K562 (cell line): ENCODE data around the gene ARMC9. TPM values are rescaled to one million over a fixed set of nuclear protein-coding genes. Genes with fewer than 3 reads are reported as not detected.

Source experiments
- ATAC-seq: fragments of 200-7000 bp; cut with Tn5 transposase; 3 replicates; pipeline ENCODE4 v1.9.1; 2020; ENCODE audit warnings: moderate library complexity
- BruUV-seq: library from RNA; stranded (reverse); fragments of 400-500 nt; replicated peaks from 2 replicates; lab custom pipeline; 2021; lab: Mats Ljungman, UMichigan
- CTCF ChIA-PET: fragments of 300-600 bp; formaldehyde crosslinking; extraction: SDS; loops from one replicate; lab custom pipeline; 2021; ENCODE audit warnings: low intra/inter-chr PET ratio; lab: Yijun Ruan, JAX
- POLR2A ChIA-PET: fragments of 300-600, 350-650 bp; sonication (Branson Sonifier 250); formaldehyde crosslinking; extraction: SDS; loops from one replicate; lab custom pipeline; 2021; ENCODE audit warnings: antibody characterized with exemption, inconsistent platforms; lab: Yijun Ruan, JAX
- DNase-seq, 4 experiments: peaks; one replicate each; pipeline versions ENCODE4 v3.0.0 to v3.0.0-alpha.2; 2011 to 2018; ENCODE audit warnings: low spot score in 3 of 4, mixed read lengths in 3 of 4; ENCODE audit errors: extremely low read depth in 1 of 4
- FAIRE-seq: peaks from 2 replicates; lab custom pipeline; 2011; peaks lifted over from hg19 to GRCh38; lab: Jason Lieb, UNC
- H2AFZ ChIP-seq: 2 replicates; pipeline ENCODE4 v1.6.0; 2011; ENCODE audit warnings: low read depth, low read length, control low read depth, inconsistent platforms
- H3K27ac ChIP-seq: fragments of 200-600 bp; 3 replicates; pipeline ENCODE4 v1.8.0; 2011; ENCODE audit warnings: low read depth, mild to moderate bottlenecking, control low read depth, inconsistent platforms, low read length, moderate library complexity, mixed read lengths; ENCODE audit errors: extremely low read depth
- H3K27me3 ChIP-seq, 2 experiments: fragments of 300-600 bp in 1 of 2; 2 replicates in 1 of 2; 3 replicates in 1 of 2; pipeline versions ENCODE4 v1.6.0 to v1.8.0; 2011; ENCODE audit warnings: inconsistent platforms in 2 of 2, low read length in 2 of 2, mild to moderate bottlenecking in 1 of 2, mixed read lengths in 1 of 2, moderate library complexity in 1 of 2; ENCODE audit not compliant: control insufficient read depth in 2 of 2, insufficient read depth in 2 of 2
- H3K36me3 ChIP-seq: fragments of 300-600 bp; 3 replicates; pipeline ENCODE4 v1.8.0; 2011; ENCODE audit warnings: mild to moderate bottlenecking, low read length, inconsistent platforms; ENCODE audit not compliant: control insufficient read depth, insufficient read depth
- H3K4me1 ChIP-seq, 2 experiments: fragments of 200-600 bp in 1 of 2; replicated peaks in 1 of 2; 2 replicates in 1 of 2; 3 replicates in 1 of 2; pipeline versions ENCODE4 v1.5.1 to v1.8.0; 2011; ENCODE audit warnings: inconsistent platforms in 2 of 2, low read length in 2 of 2, mild to moderate bottlenecking in 1 of 2, mixed read lengths in 1 of 2, moderate library complexity in 1 of 2; ENCODE audit not compliant: control insufficient read depth in 2 of 2, insufficient read depth in 2 of 2
- H3K4me2 ChIP-seq: 2 replicates; pipeline ENCODE4 v1.6.1; 2011; ENCODE audit warnings: low read length, control low read depth, inconsistent platforms, mixed read lengths; ENCODE audit not compliant: insufficient read depth
- H3K4me3 ChIP-seq: fragments of 200-600 bp; sonication (generic), shearing (Covaris generic); 2 replicates; pipeline ENCODE4 v1.5.1; 2016; ENCODE audit warnings: control low read depth, inconsistent platforms
- H3K79me2 ChIP-seq: fragments of 200-600 bp; 3 replicates; pipeline ENCODE4 v1.8.0; 2011; ENCODE audit warnings: low read length, inconsistent platforms; ENCODE audit not compliant: control insufficient read depth, insufficient read depth
- H3K9ac ChIP-seq, 2 experiments: 2 replicates each; pipeline versions ENCODE4 v1.6.0 to v1.6.1; 2011; ENCODE audit warnings: low read depth in 2 of 2, low read length in 2 of 2, control low read depth in 1 of 2, inconsistent platforms in 1 of 2, mild to moderate bottlenecking in 1 of 2, mixed read lengths in 1 of 2; ENCODE audit not compliant: insufficient read depth in 1 of 2
- H3K9me1 ChIP-seq: one replicate; pipeline ENCODE4 v1.6.0; 2011; ENCODE audit warnings: inconsistent platforms, mild to moderate bottlenecking, low read length, moderate library complexity; ENCODE audit not compliant: control insufficient read depth, insufficient read depth
- H3K9me3 ChIP-seq: replicated peaks from 2 replicates; pipeline ENCODE4 v1.5.1; 2011; ENCODE audit warnings: low read depth, low read length, inconsistent platforms; ENCODE audit not compliant: control insufficient read depth, insufficient read depth
- H4K20me1 ChIP-seq: replicated peaks from 2 replicates; pipeline ENCODE4 v1.6.1; 2011; ENCODE audit warnings: low read length, inconsistent platforms, mixed read lengths; ENCODE audit not compliant: control insufficient read depth, insufficient read depth
- COPS2 ChIP-seq: fragments of 450-650 bp; conservative IDR thresholded peaks from 2 replicates; pipeline ENCODE4 v1.6.1; 2016; ENCODE audit warnings: mild to moderate bottlenecking, moderate library complexity
- HNRNPH1 ChIP-seq: fragments of 200-400 bp; formaldehyde crosslinking; optimal IDR thresholded peaks from 2 replicates; pipeline ENCODE3; 2017; ENCODE audit warnings: low read depth, mild to moderate bottlenecking, low read length, moderate library complexity
- HNRNPLL ChIP-seq: fragments of 200-400 bp; formaldehyde crosslinking; IDR thresholded peaks from 2 replicates; pipeline ENCODE4 v1.6.1; 2017; ENCODE audit warnings: low read length, low read depth, mild to moderate bottlenecking; ENCODE audit not compliant: poor library complexity, severe bottlenecking
- KLF1 ChIP-seq: fragments of 450-650 bp; IDR thresholded peaks from 2 replicates; pipeline ENCODE4 v1.6.1; 2016; ENCODE audit warnings: missing genetic modification characterization, missing compliant biosample characterization
- PURB ChIP-seq: sonication (generic); formaldehyde crosslinking; IDR thresholded peaks from 2 replicates; pipeline ENCODE4 v1.9.0; 2021; ENCODE audit warnings: low read depth, mild to moderate bottlenecking, missing genetic modification reagents
- RBM22 ChIP-seq: fragments of 200-400 bp; formaldehyde crosslinking; IDR thresholded peaks from 2 replicates; pipeline ENCODE4 v1.6.1; 2018; ENCODE audit warnings: low read length, low read depth; ENCODE audit not compliant: poor library complexity, severe bottlenecking
- RBM34 ChIP-seq: fragments of 200-400 bp; formaldehyde crosslinking; IDR thresholded peaks from 2 replicates; pipeline ENCODE4 v1.6.1; 2018; ENCODE audit warnings: low read length, borderline replicate concordance; ENCODE audit not compliant: insufficient read depth
- SAFB ChIP-seq: fragments of 200-400 bp; formaldehyde crosslinking; IDR thresholded peaks from 2 replicates; pipeline ENCODE4 v1.6.1; 2017; ENCODE audit warnings: low read depth, low read length, borderline replicate concordance
- SMAD3 ChIP-seq: fragments of 450-650 bp; formaldehyde crosslinking; conservative IDR thresholded peaks from 2 replicates; pipeline ENCODE4 v1.4.0; 2020; ENCODE audit warnings: mild to moderate bottlenecking
- SMC3 ChIP-seq: conservative IDR thresholded peaks from 2 replicates; pipeline ENCODE4 v1.6.1; 2011; ENCODE audit warnings: low read depth, low read length, improper control_type of control experiment; ENCODE audit not compliant: insufficient read depth
- TCF3 ChIP-seq: sonication (generic); formaldehyde crosslinking; IDR thresholded peaks from 2 replicates; pipeline ENCODE4 v1.4.0; 2020; ENCODE audit warnings: mild to moderate bottlenecking, missing genetic modification reagents
- ZBTB7A ChIP-seq: IDR thresholded peaks from 2 replicates; pipeline ENCODE4 v1.6.1; 2011; ENCODE audit warnings: low read depth, mild to moderate bottlenecking, low read length, moderate library complexity, borderline replicate concordance; ENCODE audit not compliant: control insufficient read depth
- ZBTB9 ChIP-seq: fragments of 450-650 bp; formaldehyde crosslinking; IDR thresholded peaks from 2 replicates; pipeline ENCODE4 v1.4.0; 2020; ENCODE audit warnings: mild to moderate bottlenecking, moderate library complexity
- ZC3H8 ChIP-seq: fragments of 450-650 bp; IDR thresholded peaks from 2 replicates; pipeline ENCODE4 v1.6.1; 2017
- ZNF23 ChIP-seq: fragments of 250-450 bp; sonication (Bioruptor Pico); IDR thresholded peaks from 2 replicates; pipeline ENCODE4 v1.4.0; 2020; ENCODE audit warnings: mild to moderate bottlenecking
- ZNF507 ChIP-seq: conservative IDR thresholded peaks from 2 replicates; pipeline ENCODE4 v1.6.1; 2017; ENCODE audit warnings: missing genetic modification characterization, missing compliant biosample characterization
- WGBS: fragments of 100-300 bp; shearing (Covaris generic); methylation state at CpG from one replicate; pipeline ENCODE4 v1.1.6; 2016; ENCODE audit warnings: low coverage, mixed read lengths; ENCODE audit not compliant: insufficient coverage; ENCODE audit errors: missing lambda C conversion rate; 5-methylcytosine and 5-hydroxymethylcytosine counted together
- in situ Hi-C: fragments of 300-500 bp; cut with MboI; formaldehyde crosslinking; loops from 4 replicates; pipeline ENCODE4 v1.15.0; 2018; ENCODE audit warnings: inconsistent platforms, mixed read lengths
- intact Hi-C: fragments of 100-400 bp; cut with micrococcal nuclease; formaldehyde crosslinking; loops from 2 replicates; pipeline ENCODE4 v1.14.2; 2022
- polyA plus RNA-seq, 8 experiments: library from polyadenylated mRNA; depleted of rRNA in 4 of 8; stranded (reverse) in 5 of 8; unstranded in 3 of 8; fragments of >200 nt; fragmentation: Nextera tagmentation in 2 of 8; fragmentation: Illumina TruSeq in 1 of 8; extraction: Ambion mirVana in 2 of 8; extraction: Trizol in 1 of 8; gene quantifications; 2 replicates each; pipeline versions ENCODE4 v1.2.1 to v1.2.3, GENCODE V29; 2011 to 2014; ENCODE audit warnings: inconsistent platforms in 1 of 8, missing spikeins in 1 of 8
- total RNA-seq, 7 experiments: library from RNA; depleted of rRNA in 6 of 7; stranded (reverse); fragments of >200 nt in 6 of 7; fragmentation: Illumina TruSeq in 2 of 7; extraction: Trizol in 2 of 7; gene quantifications; 2 replicates each; pipeline versions ENCODE4 v1.2.1 to v1.2.3, GENCODE V29; 2011 to 2021; ENCODE audit warnings: low replicate concordance in 1 of 7

The ARMC9 gene
- total and polyA plus RNA-seq, 9 of the 15 experiments (the other 6 are each of a cell fraction or from before 2014, with no cell fraction given), result 0.36 to 2.3 (median 1.1) TPM

DNA sequence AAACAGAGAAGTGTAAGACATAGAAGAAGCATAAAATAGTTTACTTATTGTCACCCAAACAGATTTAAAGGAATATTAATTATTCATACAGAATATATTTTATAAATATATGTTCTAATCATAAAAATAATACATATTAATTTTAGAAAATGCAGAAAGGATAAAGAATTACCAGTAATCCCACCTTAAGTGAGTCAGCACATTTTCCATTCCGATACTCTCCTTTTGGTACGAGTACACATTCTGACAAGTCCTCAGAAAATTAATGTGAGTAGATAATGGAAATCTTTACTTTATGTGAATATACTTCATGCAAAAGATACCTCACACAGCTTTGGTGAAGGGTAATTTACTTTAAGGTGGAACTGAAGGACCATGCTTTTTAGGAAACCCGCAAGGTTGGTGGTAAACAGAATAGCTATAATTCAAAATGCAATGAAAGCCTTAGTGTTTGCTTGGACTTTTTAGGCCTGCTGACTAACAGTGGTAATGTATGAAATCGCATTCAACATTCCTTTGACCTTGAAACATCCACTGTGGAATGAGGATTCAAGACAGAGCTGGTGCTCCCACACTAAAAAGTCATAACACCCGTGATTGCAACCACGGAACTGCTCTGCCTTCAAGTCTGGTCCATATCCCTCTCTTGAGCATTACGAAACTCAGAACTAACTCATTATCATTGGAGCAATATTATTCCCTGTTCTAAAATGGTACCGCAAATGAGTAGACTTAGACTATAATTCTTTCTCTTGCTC is 45.5 kb upstream of the ARMC9 start:
- Histone ChIP-seq H3K27ac (no peak overlapping the region), H2AFZ (no peak overlapping the region), H3K36me3 (peaks cover 64% of the 10 kb centered on the region; the same call in 2 of the 3 replicates), H3K9ac (no peak overlapping the region), H3K4me2 (no peak overlapping the region), H3K27me3 (no peaks in the 10 kb centered on the region), H3K9me3 (no peaks in the 10 kb centered on the region), H3K4me1 (no peaks in the 10 kb centered on the region; a peak in 1 of 5 replicates), H3K79me2 (no peaks in the 10 kb centered on the region), H4K20me1 (no peaks in the 10 kb centered on the region; the same call in 1 of the 2 replicates), H3K4me3 (no peak overlapping the region), H3K9me1 (no peaks in the 10 kb centered on the region)
- DNase-seq, result no peak
- in situ Hi-C loops (no loop called here), intact Hi-C loops (no loop called here)
- BruUV-seq, result no TSS peak
- FAIRE-seq, result no peak
- TF ChIP-seq SAFB (no peak), TCF3 (CRISPR knock-in tag) (no peak)
- ChIA-PET POLR2A (no interaction called here), CTCF (no interaction called here)
- no peak for ATAC-seq
- WGBS, result 93% methylated on average over 7 of the region's 8 CpGs

GRCh38 chr2:231159306-231159705 is 39.1 kb upstream of the ARMC9 start:
- Histone ChIP-seq H4K20me1 (no peaks in the 10 kb centered on the region), H3K4me3 (no peak overlapping the region), H3K27me3 (no peaks in the 10 kb centered on the region), H3K9ac (no peak overlapping the region), H3K4me1 (no peaks in the 10 kb centered on the region; a peak in 1 of 5 replicates), H3K9me3 (no peaks in the 10 kb centered on the region), H3K27ac (no peak overlapping the region), H3K9me1 (no peaks in the 10 kb centered on the region), H3K36me3 (peaks cover 58% of the 10 kb centered on the region; the same call in 2 of the 3 replicates), H3K4me2 (no peak overlapping the region), H3K79me2 (no peaks in the 10 kb centered on the region), H2AFZ (no peak overlapping the region)
- in situ Hi-C loops, result no loop called here
- ChIA-PET CTCF (no interaction called here), POLR2A (interaction anchor here (1.7 kb wide), 1 partner anchor 11 kb away, joined by 4 read pairs; no protein-coding TSS in a partner anchor)
- FAIRE-seq, result no peak
- no peak for ATAC-seq
- intact Hi-C loops, result no loop called here
- DNase-seq, result no peak
- BruUV-seq, result no TSS peak
- no peak for TF ChIP-seq ZNF507 (tag)
- no peak for TF ChIP-seq KLF1 (tag)
- no peak for TF ChIP-seq ZC3H8
- no peak for TF ChIP-seq HNRNPLL
- TF ChIP-seq RBM22, result no peak
- TF ChIP-seq ZNF23 (CRISPR knock-in tag), result no peak
- TF ChIP-seq HNRNPH1, result no peak
- no peak for TF ChIP-seq SMAD3
- TF ChIP-seq ZBTB9 (CRISPR knock-in tag), result no peak
- TF ChIP-seq ZBTB7A, result no peak
- TF ChIP-seq SMC3, result no peak
- no peak for TF ChIP-seq RBM34
- TF ChIP-seq PURB (CRISPR knock-in tag), result no peak
- TF ChIP-seq COPS2, result no peak
